OCI-LY1 (cell line): ENCODE measurements around the gene KRT73.

ENCODE experiments used
- H2AFZ ChIP-seq: fragments of 200-600 bp; sonication (generic), shearing (Covaris generic); 2 replicates; pipeline ENCODE4 v1.6.0; 2014; ENCODE audit warnings: antibody characterized with exemption, mild to moderate bottlenecking, low read length
- H3F3A ChIP-seq: fragments of 200-600 bp; sonication (generic), shearing (Covaris generic); 2 replicates; pipeline ENCODE4 v1.6.0; 2014; ENCODE audit warnings: mild to moderate bottlenecking, antibody characterized with exemption, low read length, moderate library complexity; ENCODE audit not compliant: insufficient read depth
- H3K27ac ChIP-seq: fragments of 200-600 bp; sonication (generic); 2 replicates; pipeline ENCODE4 v1.5.1; 2014; ENCODE audit warnings: low read length, mixed run types, mild to moderate bottlenecking, low read depth; ENCODE audit not compliant: poor library complexity, severe bottlenecking
- H3K27me3 ChIP-seq: fragments of 200-600 bp; sonication (generic); 2 replicates; pipeline ENCODE4 v1.6.0; 2014; ENCODE audit warnings: antibody characterized with exemption, mild to moderate bottlenecking, low read length, moderate library complexity; ENCODE audit not compliant: insufficient read depth
- H3K36me3 ChIP-seq: fragments of 200-600 bp; sonication (generic); 2 replicates; pipeline ENCODE4 v1.6.1; 2014; ENCODE audit warnings: mild to moderate bottlenecking, antibody characterized with exemption, low read length, moderate library complexity, mixed read lengths; ENCODE audit not compliant: insufficient read depth
- H3K4me1 ChIP-seq: fragments of 200-600 bp; sonication (generic); 2 replicates; pipeline ENCODE4 v1.5.1; 2014; ENCODE audit warnings: mild to moderate bottlenecking, low read length, moderate library complexity; ENCODE audit not compliant: insufficient read depth, severe bottlenecking
- H3K4me2 ChIP-seq: fragments of 200-600 bp; sonication (generic), shearing (Covaris generic); 2 replicates; pipeline ENCODE4 v1.6.1; 2014; ENCODE audit warnings: low read length
- H3K4me3 ChIP-seq: fragments of 200-600 bp; sonication (generic); 2 replicates; pipeline ENCODE4 v1.5.1; 2014; ENCODE audit warnings: low read length, low read depth, mild to moderate bottlenecking, mixed read lengths; ENCODE audit not compliant: poor library complexity, severe bottlenecking
- H3K79me2 ChIP-seq: fragments of 200-600 bp; shearing (Covaris generic); 2 replicates; pipeline ENCODE4 v1.6.1; 2016; ENCODE audit warnings: mixed run types, low read length, mixed read lengths; ENCODE audit not compliant: insufficient read depth
- H3K9ac ChIP-seq: fragments of 200-600 bp; sonication (generic), shearing (Covaris generic); 2 replicates; pipeline ENCODE4 v1.6.1; 2014; ENCODE audit warnings: mild to moderate bottlenecking, low read length, mixed read lengths
- H3K9me2 ChIP-seq: fragments of 200-600 bp; sonication (generic), shearing (Covaris generic); 2 replicates; pipeline ENCODE4 v1.6.1; 2014; ENCODE audit warnings: low read depth, mild to moderate bottlenecking, low read length, mixed read lengths
- H3K9me3 ChIP-seq: fragments of 200-600 bp; shearing (Covaris generic); 2 replicates; pipeline ENCODE4 v1.6.1; 2014; ENCODE audit warnings: low read length, mixed read lengths
- H4K20me1 ChIP-seq: fragments of 200-600 bp; sonication (generic), shearing (Covaris generic); 2 replicates; pipeline ENCODE4 v1.6.0; 2016; ENCODE audit warnings: mild to moderate bottlenecking, low read length; ENCODE audit not compliant: insufficient read depth
- CTCF ChIP-seq: fragments of 200-600 bp; sonication (generic), shearing (Covaris generic); IDR thresholded peaks from 2 replicates; pipeline ENCODE4 v1.5.1; 2017; ENCODE audit warnings: mild to moderate bottlenecking, antibody characterized with exemption, low read length, moderate library complexity, mixed read lengths
- EZH2 ChIP-seq: fragments of 200-600 bp; sonication (generic), shearing (Covaris generic); IDR thresholded peaks from 2 replicates; pipeline ENCODE4 v1.8.0; 2017; ENCODE audit warnings: borderline replicate concordance, mixed run types, mild to moderate bottlenecking, antibody characterized with exemption, low read length, moderate library complexity, mixed read lengths

Gene KRT73

GRCh38 chr12:52622349-52622748, 4.0 kb upstream of the KRT73 start:
- TF ChIP-seq EZH2 (no peak), CTCF (no peak)
- H3K9me3 ChIP-seq, result no peaks in the 10 kb centered on the region
- H3K27me3 ChIP-seq, result no peaks in the 10 kb centered on the region

GRCh38 chr12:52618866-52619265, 507 bp upstream of the KRT73 start:
- no peaks in the 10 kb centered on the region for H4K20me1 ChIP-seq
- H3F3A ChIP-seq, result no peaks in the 10 kb centered on the region
- no peaks in the 10 kb centered on the region for H3K9me2 ChIP-seq
- no peak overlapping the region for H3K4me3 ChIP-seq
- H2AFZ ChIP-seq, result no peak overlapping the region
- no peak overlapping the region for H3K4me2 ChIP-seq
- H3K79me2 ChIP-seq, result no peaks in the 10 kb centered on the region
- H3K4me1 ChIP-seq, result no peaks in the 10 kb centered on the region
- no peaks in the 10 kb centered on the region for H3K9me3 ChIP-seq
- H3K9ac ChIP-seq, result no peak overlapping the region
- no peaks in the 10 kb centered on the region for H3K27me3 ChIP-seq
- TF ChIP-seq CTCF (no peak), EZH2 (no peak)
- no peak overlapping the region for H3K27ac ChIP-seq
- H3K36me3 ChIP-seq, result no peaks in the 10 kb centered on the region

More at GRCh38 chr12:52622349-52622748, 4.0 kb upstream of the KRT73 start:
- no peak overlapping the region for H2AFZ ChIP-seq
- H3K27ac ChIP-seq, result no peak overlapping the region
- H4K20me1 ChIP-seq, result no peaks in the 10 kb centered on the region
- H3K36me3 ChIP-seq, result no peaks in the 10 kb centered on the region
- no peak overlapping the region for H3K4me2 ChIP-seq
- no peaks in the 10 kb centered on the region for H3K4me1 ChIP-seq
- no peak overlapping the region for H3K9ac ChIP-seq
- H3K4me3 ChIP-seq, result no peak overlapping the region
- H3F3A ChIP-seq, result no peaks in the 10 kb centered on the region
- no peaks in the 10 kb centered on the region for H3K9me2 ChIP-seq
- no peaks in the 10 kb centered on the region for H3K79me2 ChIP-seq

GRCh38 chr12:52617403-52617785, 965 bp downstream of the KRT73 start:
- TF ChIP-seq EZH2 (no peak), CTCF (no peak)
- Histone ChIP-seq H3K27me3 (no peaks in the 10 kb centered on the region), H3K9me3 (no peaks in the 10 kb centered on the region), H3K4me3 (no peak overlapping the region), H3K9me2 (no peaks in the 10 kb centered on the region), H3K9ac (no peak overlapping the region), H3K4me1 (no peaks in the 10 kb centered on the region), H2AFZ (no peak overlapping the region), H3K27ac (no peak overlapping the region), H4K20me1 (no peaks in the 10 kb centered on the region), H3K79me2 (no peaks in the 10 kb centered on the region), H3F3A (no peaks in the 10 kb centered on the region), H3K36me3 (no peaks in the 10 kb centered on the region), H3K4me2 (no peak overlapping the region)
